HEK293 (cell line): ENCODE measurements around the gene KDM2B.
A peak's percentile ranks its signal among the peaks of the same experiment; 100 is the strongest.

Source experiments
- CTCF ChIA-PET: fragments of 350-600 bp; formaldehyde crosslinking; extraction: SDS; loops from one replicate; lab custom pipeline; 2021; ENCODE audit warnings: antibody characterized with exemption; lab: Yijun Ruan, JAX
- POLR2A ChIA-PET: fragments of 300-600 bp; formaldehyde crosslinking; extraction: SDS; loops from one replicate; lab custom pipeline; 2020; ENCODE audit warnings: antibody characterized with exemption, inconsistent platforms; lab: Yijun Ruan, JAX
- H3K27ac ChIP-seq: fragments of 200-500 bp; sonication (Bioruptor generic); 2 replicates; pipeline ENCODE4 v1.5.1; 2014; ENCODE audit warnings: low read depth, low read length, control low read depth, inconsistent platforms; ENCODE audit errors: extremely low read depth
- H3K36me3 ChIP-seq, 2 experiments: fragments of 200-500 bp in 1 of 2; sonication (Bioruptor generic) in 1 of 2; 1 replicate in 1 of 2; 2 replicates in 1 of 2; pipeline ENCODE4 v1.5.1; 2014 to 2017; ENCODE audit warnings: inconsistent platforms in 2 of 2, low read length in 2 of 2; ENCODE audit not compliant: control insufficient read depth in 2 of 2, insufficient read depth in 1 of 2
- H3K4me1 ChIP-seq: fragments of 200-500 bp; sonication (Bioruptor generic); 2 replicates; pipeline ENCODE4 v1.5.1; 2014; ENCODE audit warnings: mild to moderate bottlenecking, low read length, inconsistent platforms; ENCODE audit not compliant: control insufficient read depth, insufficient read depth
- H3K4me3 ChIP-seq: 2 replicates; pipeline ENCODE4 v1.5.1; 2011; ENCODE audit warnings: low read depth, mild to moderate bottlenecking, control low read depth, low read length, moderate library complexity
- H3K9me3 ChIP-seq: fragments of 200-500 bp; sonication (Bioruptor generic); 2 replicates; pipeline ENCODE4 v1.5.1; 2014; ENCODE audit warnings: low read depth, low read length, inconsistent platforms; ENCODE audit not compliant: control insufficient read depth, insufficient read depth
- EGR2 ChIP-seq: fragments of 450-650 bp; formaldehyde crosslinking; IDR thresholded peaks from 2 replicates; pipeline ENCODE4 v1.5.1; 2016; ENCODE audit warnings: low read depth, missing biosample characterization, missing genetic modification characterization
- GLI2 ChIP-seq: fragments of 450-650 bp; formaldehyde crosslinking; IDR thresholded peaks from 2 replicates; pipeline ENCODE4; 2017; ENCODE audit warnings: missing biosample characterization, missing genetic modification characterization, low read depth, borderline replicate concordance
- GLIS1 ChIP-seq: fragments of 450-650 bp; formaldehyde crosslinking; IDR thresholded peaks from 2 replicates; pipeline ENCODE4 v1.5.1; 2016; ENCODE audit warnings: missing biosample characterization, missing genetic modification characterization
- KLF1 ChIP-seq: fragments of 450-650 bp; formaldehyde crosslinking; IDR thresholded peaks from 2 replicates; pipeline ENCODE4 v1.5.1; 2016; ENCODE audit warnings: missing biosample characterization, missing genetic modification characterization
- MZF1 ChIP-seq: fragments of 450-650 bp; formaldehyde crosslinking; IDR thresholded peaks from 2 replicates; pipeline ENCODE4 v1.5.1; 2017; ENCODE audit warnings: missing biosample characterization, missing genetic modification characterization, borderline replicate concordance
- PRDM1 ChIP-seq: fragments of 450-650 bp; formaldehyde crosslinking; IDR thresholded peaks from 2 replicates; pipeline ENCODE4; 2016; ENCODE audit warnings: missing biosample characterization, missing genetic modification characterization
- PRDM10 ChIP-seq: fragments of 450-650 bp; formaldehyde crosslinking; IDR thresholded peaks from 2 replicates; pipeline ENCODE4 v1.5.1; 2016; ENCODE audit warnings: missing biosample characterization, missing genetic modification characterization
- SP2 ChIP-seq: fragments of 450-650 bp; formaldehyde crosslinking; IDR thresholded peaks from 2 replicates; pipeline ENCODE4 v1.5.1; 2016; ENCODE audit warnings: missing biosample characterization, missing genetic modification characterization
- SP3 ChIP-seq: fragments of 450-650 bp; formaldehyde crosslinking; IDR thresholded peaks from 2 replicates; pipeline ENCODE4 v1.5.1; 2016; ENCODE audit warnings: missing biosample characterization, missing genetic modification characterization
- ZBTB10 ChIP-seq: fragments of 450-650 bp; formaldehyde crosslinking; IDR thresholded peaks from 2 replicates; pipeline ENCODE4 v1.5.1; 2016; ENCODE audit warnings: missing biosample characterization, missing genetic modification characterization
- ZBTB8A ChIP-seq: fragments of 450-650 bp; formaldehyde crosslinking; IDR thresholded peaks from 2 replicates; pipeline ENCODE4 v1.5.1; 2016; ENCODE audit warnings: missing biosample characterization, missing genetic modification characterization
- ZFHX2 ChIP-seq: fragments of 450-650 bp; formaldehyde crosslinking; conservative IDR thresholded peaks from 2 replicates; pipeline ENCODE4 v1.5.1; 2016; ENCODE audit warnings: missing biosample characterization, missing genetic modification characterization
- ZIC2 ChIP-seq: fragments of 450-650 bp; formaldehyde crosslinking; IDR thresholded peaks from 2 replicates; pipeline ENCODE4 v1.5.1; 2016; ENCODE audit warnings: missing biosample characterization, missing genetic modification characterization
- ZNF138 ChIP-seq: fragments of 450-650 bp; formaldehyde crosslinking; IDR thresholded peaks from 2 replicates; pipeline ENCODE4 v1.5.1; 2016; ENCODE audit warnings: missing biosample characterization, missing genetic modification characterization, borderline replicate concordance
- ZNF221 ChIP-seq: fragments of 450-650 bp; formaldehyde crosslinking; IDR thresholded peaks from 2 replicates; pipeline ENCODE4 v1.5.1; 2017; ENCODE audit warnings: missing biosample characterization, missing genetic modification characterization, borderline replicate concordance
- ZNF341 ChIP-seq: fragments of 450-650 bp; formaldehyde crosslinking; IDR thresholded peaks from 2 replicates; pipeline ENCODE4; 2016; ENCODE audit warnings: low read depth, missing biosample characterization, missing genetic modification characterization
- ZNF366 ChIP-seq: fragments of 450-650 bp; formaldehyde crosslinking; conservative IDR thresholded peaks from 2 replicates; pipeline ENCODE4 v1.5.1; 2016; ENCODE audit warnings: missing biosample characterization, missing genetic modification characterization
- ZNF473 ChIP-seq: fragments of 450-650 bp; formaldehyde crosslinking; IDR thresholded peaks from 2 replicates; pipeline ENCODE4 v1.5.1; 2017; ENCODE audit warnings: missing biosample characterization, missing genetic modification characterization
- ZNF560 ChIP-seq: fragments of 450-650 bp; formaldehyde crosslinking; IDR thresholded peaks from 2 replicates; pipeline ENCODE4 v1.5.1; 2017; ENCODE audit warnings: missing biosample characterization, missing genetic modification characterization, borderline replicate concordance
- ZNF561 ChIP-seq: fragments of 450-650 bp; IDR thresholded peaks from 2 replicates; pipeline ENCODE4 v1.5.1; 2018; ENCODE audit warnings: missing biosample characterization, missing genetic modification characterization, borderline replicate concordance
- ZNF629 ChIP-seq: fragments of 450-650 bp; formaldehyde crosslinking; IDR thresholded peaks from 2 replicates; pipeline ENCODE4 v1.5.1; 2017; ENCODE audit warnings: missing biosample characterization, missing genetic modification characterization
- ZNF645 ChIP-seq: fragments of 450-650 bp; formaldehyde crosslinking; IDR thresholded peaks from 2 replicates; pipeline ENCODE4; 2016; ENCODE audit warnings: missing biosample characterization, missing genetic modification characterization
- ZNF747 ChIP-seq: fragments of 450-650 bp; formaldehyde crosslinking; IDR thresholded peaks from 2 replicates; pipeline ENCODE4 v1.5.1; 2016; ENCODE audit warnings: missing biosample characterization, missing genetic modification characterization
- ZNF843 ChIP-seq: fragments of 450-650 bp; formaldehyde crosslinking; IDR thresholded peaks from 2 replicates; pipeline ENCODE4 v1.5.1; 2016; ENCODE audit warnings: missing biosample characterization, missing genetic modification characterization

KDM2B gene

GRCh38 chr12:121611306-121611705 is 30.5 kb upstream of the KDM2B start:
- TF ChIP-seq SP2 (tag by site-specific recombination) = peak; percentile 36
- TF ChIP-seq EGR2 = peak; percentile 47; the same call in 1 of the 2 replicates
- peak; percentile 23; the same call in 1 of the 2 replicates for TF ChIP-seq GLIS1 (tag by site-specific recombination)
- no peak for TF ChIP-seq GLI2 (tag by site-specific recombination)
- no peak for TF ChIP-seq ZNF843 (tag by site-specific recombination)
- peak; percentile 55 for TF ChIP-seq SP3 (tag by site-specific recombination)
- TF ChIP-seq ZFHX2 = peak; percentile 38; the same call in 1 of the 2 replicates
- peak; percentile 36; the same call in 1 of the 2 replicates for TF ChIP-seq ZIC2 (tag by site-specific recombination)
- H3K9me3 ChIP-seq = no peaks in the 10 kb centered on the region
- ChIA-PET CTCF (interaction anchor here (0.5 to 2.1 kb wide), 2 partner anchors 9 to 14 kb away, joined by 3 to 8 read pairs; no protein-coding TSS in a partner anchor), POLR2A (no interaction called here)
- peaks cover 6% of the 10 kb centered on the region; the same call in 1 of the 2 replicates for H3K4me1 ChIP-seq
- no peak overlapping the region for H3K4me3 ChIP-seq
- H3K27ac ChIP-seq = no peak overlapping the region
- no peaks in the 10 kb centered on the region for H3K36me3 ChIP-seq

GRCh38 chr12:121610239-121611149 is 29.7 kb upstream of the KDM2B start:
- POLR2A ChIA-PET = interaction anchor here (0.5 to 0.7 kb wide), 2 partner anchors 30 to 605 kb away, joined by 3 to 7 read pairs; no protein-coding TSS in a partner anchor
- CTCF ChIA-PET = interaction anchor here (0.5 to 2.1 kb wide), 2 partner anchors 9 to 14 kb away, joined by 3 to 8 read pairs; no protein-coding TSS in a partner anchor
- TF ChIP-seq KLF1 (tag by site-specific recombination) (no peak), ZNF629 (tag by site-specific recombination) (no peak), PRDM10 (tag by site-specific recombination) (peak; percentile 29; the same call in 1 of the 2 replicates), ZBTB8A (tag by site-specific recombination) (peak; percentile 60), PRDM1 (tag by site-specific recombination) (peak; percentile 96), ZNF366 (tag by site-specific recombination) (peak; percentile 75), ZNF560 (tag by site-specific recombination) (no peak), ZNF341 (tag by site-specific recombination) (peak; percentile 65)
- Histone ChIP-seq H3K4me1 (peaks cover 6% of the 10 kb centered on the region; the same call in 1 of the 2 replicates), H3K27ac (no peak overlapping the region), H3K9me3 (no peaks in the 10 kb centered on the region), H3K4me3 (no peak overlapping the region), H3K36me3 (no peaks in the 10 kb centered on the region)

- ChIA-PET POLR2A (no interaction called here), CTCF (interaction anchor here (0.6 kb wide), 1 partner anchor 9 kb away, joined by 3 read pairs; no protein-coding TSS in a partner anchor)
- H3K9me3 ChIP-seq = no peaks in the 10 kb centered on the region
- no peak overlapping the region for H3K4me3 ChIP-seq
- no peak overlapping the region for H3K27ac ChIP-seq
- peaks cover 6% of the 10 kb centered on the region; the same call in 1 of the 2 replicates for H3K4me1 ChIP-seq
- no peaks in the 10 kb centered on the region for H3K36me3 ChIP-seq
- no peak for TF ChIP-seq ZNF138
- TF ChIP-seq ZNF561 = no peak
- TF ChIP-seq ZBTB10 (tag by site-specific recombination) = no peak
- no peak for TF ChIP-seq ZNF221 (tag by site-specific recombination)
- TF ChIP-seq ZNF645 (tag by site-specific recombination) = no peak
- no peak for TF ChIP-seq ZNF473 (tag by site-specific recombination)
- TF ChIP-seq MZF1 (tag by site-specific recombination) = no peak
- no peak for TF ChIP-seq ZNF747
Measured at GRCh38 chr12:121608301-121608700, 27.5 kb upstream of the KDM2B start.
